MM.1S (cell line): ENCODE results near the gene HOXB3.

ENCODE experiments used
- DNase-seq: peaks from one replicate; pipeline ENCODE4 v3.0.0-alpha.2; 2015
- H2AFZ ChIP-seq: fragments of 300-600 bp; sonication (generic); 2 replicates; pipeline ENCODE4 v1.6.0; 2016; ENCODE audit warnings: antibody characterized with exemption, low read length
- H3F3A ChIP-seq: fragments of 300-600 bp; sonication (generic); 2 replicates; pipeline ENCODE4 v1.6.1; 2016; ENCODE audit warnings: mild to moderate bottlenecking, antibody characterized with exemption, low read length, moderate library complexity, mixed read lengths; ENCODE audit not compliant: insufficient read depth
- H3K27ac ChIP-seq: fragments of 300-600 bp; sonication (generic); 2 replicates; pipeline ENCODE4 v1.5.1; 2016; ENCODE audit warnings: mild to moderate bottlenecking, low read length
- H3K27me3 ChIP-seq: fragments of 300-600 bp; sonication (generic); replicated peaks from 2 replicates; pipeline ENCODE4 v1.6.0; 2016; ENCODE audit warnings: low read length; ENCODE audit not compliant: insufficient read depth
- H3K36me3 ChIP-seq: fragments of 300-600 bp; sonication (generic); replicated peaks from 2 replicates; pipeline ENCODE4 v1.6.1; 2016; ENCODE audit warnings: mild to moderate bottlenecking, low read length, mixed read lengths; ENCODE audit not compliant: insufficient read depth
- H3K4me1 ChIP-seq: fragments of 300-600 bp; sonication (generic); 2 replicates; pipeline ENCODE4 v1.6.1; 2016; ENCODE audit warnings: low read length, mixed read lengths
- H3K4me2 ChIP-seq: fragments of 300-600 bp; sonication (generic); 2 replicates; pipeline ENCODE4 v1.6.0; 2016; ENCODE audit warnings: low read depth, low read length
- H3K4me3 ChIP-seq: fragments of 300-600 bp; sonication (generic); 2 replicates; pipeline ENCODE4 v1.5.1; 2016; ENCODE audit warnings: low read length, mixed read lengths
- H3K79me2 ChIP-seq: fragments of 300-600 bp; sonication (generic); 2 replicates; pipeline ENCODE4 v1.6.1; 2016; ENCODE audit warnings: mixed run types, low read length, mixed read lengths
- H3K9ac ChIP-seq: fragments of 300-600 bp; sonication (generic); 2 replicates; pipeline ENCODE4 v1.6.1; 2016; ENCODE audit warnings: low read length, mixed read lengths
- H3K9me2 ChIP-seq: fragments of 300-600 bp; sonication (generic); replicated peaks from 2 replicates; pipeline ENCODE4 v1.6.1; 2016; ENCODE audit warnings: mild to moderate bottlenecking, low read length, mixed read lengths; ENCODE audit not compliant: insufficient read depth
- H3K9me3 ChIP-seq: fragments of 300-600 bp; sonication (generic); replicated peaks from 2 replicates; pipeline ENCODE4 v1.6.1; 2016; ENCODE audit warnings: mild to moderate bottlenecking, low read length, mixed read lengths; ENCODE audit not compliant: insufficient read depth
- H4K20me1 ChIP-seq: fragments of 300-600 bp; sonication (generic); 2 replicates; pipeline ENCODE4 v1.6.1; 2016; ENCODE audit warnings: mild to moderate bottlenecking, low read length, moderate library complexity, mixed read lengths; ENCODE audit not compliant: insufficient read depth
- CTCF ChIP-seq: fragments of 300-600 bp; sonication (generic); IDR thresholded peaks from 2 replicates; pipeline ENCODE4 v1.5.1; 2016; ENCODE audit warnings: antibody characterized with exemption, low read length, mixed read lengths
- EZH2 ChIP-seq: fragments of 300-600 bp; sonication (generic); optimal IDR thresholded peaks from 2 replicates; pipeline ENCODE3; 2017; ENCODE audit warnings: low read depth, mild to moderate bottlenecking, antibody characterized with exemption, low read length, mixed read lengths
- EZH2phosphoT487 ChIP-seq: fragments of 300-600 bp; sonication (generic); IDR thresholded peaks from 2 replicates; pipeline ENCODE4 v1.6.1; 2018; ENCODE audit warnings: antibody characterized with exemption, low read length

Gene HOXB3

GRCh38 chr17:48541577-48542113 lies 48.4 kb downstream of the HOXB3 start:
- peaks cover 5% of the 10 kb centered on the region; the same call in 1 of the 2 replicates for H3K4me1 ChIP-seq
- no peak for TF ChIP-seq CTCF
- no peak for TF ChIP-seq EZH2phosphoT487
- no peak for TF ChIP-seq EZH2
- no peak overlapping the region for H3K27ac ChIP-seq
- H3K9ac ChIP-seq: no peak overlapping the region
- H3K9me3 ChIP-seq: no peaks in the 10 kb centered on the region
- no peak overlapping the region for H2AFZ ChIP-seq
- no peaks in the 10 kb centered on the region for H3K36me3 ChIP-seq
- H4K20me1 ChIP-seq: no peaks in the 10 kb centered on the region
- H3K4me2 ChIP-seq: no peak overlapping the region
- H3K9me2 ChIP-seq: no peaks in the 10 kb centered on the region
- H3K79me2 ChIP-seq: no peaks in the 10 kb centered on the region
- no peaks in the 10 kb centered on the region for H3F3A ChIP-seq
- DNase-seq: no peak
- peaks cover 16% of the 10 kb centered on the region for H3K27me3 ChIP-seq
- no peak overlapping the region for H3K4me3 ChIP-seq

- H2AFZ ChIP-seq: no peak overlapping the region
- H3K4me2 ChIP-seq: no peak overlapping the region
- H3K9me3 ChIP-seq: no peaks in the 10 kb centered on the region
- no peak for DNase-seq
- H3K27ac ChIP-seq: no peak overlapping the region
- no peak overlapping the region for H3K4me3 ChIP-seq
- no peaks in the 10 kb centered on the region for H3K79me2 ChIP-seq
- H3K4me1 ChIP-seq: peaks cover 5% of the 10 kb centered on the region; the same call in 1 of the 2 replicates
- peaks cover 16% of the 10 kb centered on the region for H3K27me3 ChIP-seq
- no peaks in the 10 kb centered on the region for H3K9me2 ChIP-seq
- TF ChIP-seq EZH2phosphoT487 (no peak), EZH2 (no peak), CTCF (no peak)
- H4K20me1 ChIP-seq: no peaks in the 10 kb centered on the region
- H3F3A ChIP-seq: no peaks in the 10 kb centered on the region
- H3K36me3 ChIP-seq: no peaks in the 10 kb centered on the region
- H3K9ac ChIP-seq: no peak overlapping the region
These were observed 48.9 kb downstream of the HOXB3 start for GRCh38 chr17:48541036-48541576.

GRCh38 chr17:48540213-48540612 lies 49.8 kb downstream of the HOXB3 start:
- Histone ChIP-seq H4K20me1 (no peaks in the 10 kb centered on the region), H3K9me2 (no peaks in the 10 kb centered on the region), H3K9ac (no peak overlapping the region), H3K27ac (no peak overlapping the region), H3K9me3 (no peaks in the 10 kb centered on the region), H3K4me1 (peaks cover 5% of the 10 kb centered on the region; the same call in 1 of the 2 replicates), H3K4me3 (no peak overlapping the region), H3K79me2 (no peaks in the 10 kb centered on the region), H2AFZ (no peak overlapping the region), H3K27me3 (peaks cover 16% of the 10 kb centered on the region), H3K4me2 (no peak overlapping the region), H3F3A (no peaks in the 10 kb centered on the region), H3K36me3 (no peaks in the 10 kb centered on the region)
- DNase-seq: no peak
- TF ChIP-seq CTCF (no peak), EZH2phosphoT487 (no peak), EZH2 (no peak)
